ENCODE measurements around the gene NUDT1.

DNA sequence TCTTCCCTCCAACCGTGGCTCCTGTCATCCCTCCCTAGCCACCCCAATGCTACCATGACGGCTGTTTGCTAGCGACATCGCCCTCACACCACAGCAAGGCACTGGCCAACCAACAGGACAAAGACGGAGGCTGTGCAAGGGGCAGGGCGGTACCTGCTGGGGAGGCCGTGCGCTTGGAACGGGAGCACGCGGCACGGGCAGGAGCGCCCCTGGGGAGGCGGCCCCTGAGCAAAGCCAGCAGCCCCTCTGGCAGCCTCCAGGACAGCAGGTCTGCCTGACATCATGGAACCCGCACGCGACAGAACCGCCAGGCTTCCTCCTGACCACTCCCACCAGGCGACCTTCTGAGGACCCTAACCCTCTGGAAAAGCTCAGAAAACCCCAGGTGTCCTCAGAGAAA, 22.0 kb upstream of the NUDT1 start:
- TF ChIP-seq ZNF555 (tag by site-specific recombination; conservative IDR thresholded peaks at IDR 0.05) = no peak
- TF ChIP-seq, protein P1, sequence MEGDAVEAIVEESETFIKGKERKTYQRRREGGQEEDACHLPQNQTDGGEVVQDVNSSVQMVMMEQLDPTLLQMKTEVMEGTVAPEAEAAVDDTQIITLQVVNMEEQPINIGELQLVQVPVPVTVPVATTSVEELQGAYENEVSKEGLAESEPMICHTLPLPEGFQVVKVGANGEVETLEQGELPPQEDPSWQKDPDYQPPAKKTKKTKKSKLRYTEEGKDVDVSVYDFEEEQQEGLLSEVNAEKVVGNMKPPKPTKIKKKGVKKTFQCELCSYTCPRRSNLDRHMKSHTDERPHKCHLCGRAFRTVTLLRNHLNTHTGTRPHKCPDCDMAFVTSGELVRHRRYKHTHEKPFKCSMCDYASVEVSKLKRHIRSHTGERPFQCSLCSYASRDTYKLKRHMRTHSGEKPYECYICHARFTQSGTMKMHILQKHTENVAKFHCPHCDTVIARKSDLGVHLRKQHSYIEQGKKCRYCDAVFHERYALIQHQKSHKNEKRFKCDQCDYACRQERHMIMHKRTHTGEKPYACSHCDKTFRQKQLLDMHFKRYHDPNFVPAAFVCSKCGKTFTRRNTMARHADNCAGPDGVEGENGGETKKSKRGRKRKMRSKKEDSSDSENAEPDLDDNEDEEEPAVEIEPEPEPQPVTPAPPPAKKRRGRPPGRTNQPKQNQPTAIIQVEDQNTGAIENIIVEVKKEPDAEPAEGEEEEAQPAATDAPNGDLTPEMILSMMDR (tag by site-specific recombination; IDR thresholded peaks at IDR 0.05) = no peak
- TF ChIP-seq SP3 (tag by site-specific recombination; IDR thresholded peaks at IDR 0.05) = no peak

Data from HEK293 (cell line).